IMR-90 (cell line): ENCODE results near the gene BEST1. TPM values are rescaled to one million over a fixed set of nuclear protein-coding genes. Genes with fewer than 3 reads are reported as not detected.

Experiments
- ATAC-seq: fragments of 200-7000 bp; cut with Tn5 transposase; 2 replicates; pipeline ENCODE4 v1.9.1; 2020; ENCODE audit warnings: low read depth, mild to moderate bottlenecking, moderate library complexity
- BruUV-seq: library from RNA; stranded (reverse); fragments of 400-500 nt; replicated peaks from 2 replicates; lab custom pipeline; 2021; lab: Mats Ljungman, UMichigan
- CTCF ChIA-PET: fragments of 300-600 bp; formaldehyde crosslinking; extraction: SDS; loops from one replicate; lab custom pipeline; 2021; ENCODE audit warnings: antibody characterized with exemption; lab: Yijun Ruan, JAX
- POLR2A ChIA-PET: fragments of 300-600 bp; sonication (Branson Sonifier 250); formaldehyde crosslinking; loops from one replicate; lab custom pipeline; 2022; ENCODE audit warnings: antibody characterized with exemption; ENCODE audit not compliant: unreplicated experiment; lab: Charles Lee
- DNase-seq: peaks from one replicate; pipeline ENCODE4 v3.0.0; 2013
- H2AFZ ChIP-seq: replicated peaks from 2 replicates; pipeline ENCODE3; 2013; ENCODE audit warnings: low read length, mild to moderate bottlenecking; ENCODE audit not compliant: poor library complexity
- H2AK5ac ChIP-seq: 2 replicates; pipeline ENCODE4 v1.6.1; 2013; ENCODE audit warnings: low read depth, low read length, inconsistent platforms
- H2AK9ac ChIP-seq: replicated peaks from 2 replicates; pipeline ENCODE3; 2013; ENCODE audit warnings: mild to moderate bottlenecking, low read depth, low read length, moderate library complexity; ENCODE audit not compliant: poor library complexity
- H2BK120ac ChIP-seq: 2 replicates; pipeline ENCODE4 v1.6.1; 2013; ENCODE audit warnings: low read depth, low read length, inconsistent platforms
- H2BK15ac ChIP-seq: 3 replicates; pipeline ENCODE4 v1.6.1; 2013; ENCODE audit warnings: low read depth, low read length, inconsistent platforms
- H2BK20ac ChIP-seq: 2 replicates; pipeline ENCODE4 v1.6.1; 2013; ENCODE audit warnings: low read depth, mild to moderate bottlenecking, inconsistent platforms, low read length, moderate library complexity
- H2BK5ac ChIP-seq: 2 replicates; pipeline ENCODE4 v1.6.1; 2013; ENCODE audit warnings: mild to moderate bottlenecking, low read depth, low read length, inconsistent platforms; ENCODE audit not compliant: poor library complexity, severe bottlenecking
- H3K14ac ChIP-seq: replicated peaks from 2 replicates; pipeline ENCODE4 v1.6.1; 2013; ENCODE audit warnings: low read depth, low read length, inconsistent platforms
- H3K18ac ChIP-seq: 2 replicates; pipeline ENCODE4 v1.6.1; 2013; ENCODE audit warnings: low read depth, low read length, control low read depth
- H3K23ac ChIP-seq: 2 replicates; pipeline ENCODE4 v1.6.1; 2013; ENCODE audit warnings: low read depth, low read length, inconsistent platforms
- H3K27ac ChIP-seq: 2 replicates; pipeline ENCODE4 v1.5.1; 2013; ENCODE audit warnings: mild to moderate bottlenecking, control low read depth, low read length; ENCODE audit not compliant: insufficient read depth
- H3K27me3 ChIP-seq: 2 replicates; pipeline ENCODE4 v1.6.1; 2013; ENCODE audit warnings: low read length; ENCODE audit not compliant: control insufficient read depth, insufficient read depth
- H3K36me3 ChIP-seq: 2 replicates; pipeline ENCODE4 v1.6.1; 2013; ENCODE audit warnings: low read length, mixed read lengths; ENCODE audit not compliant: control insufficient read depth, insufficient read depth
- H3K4ac ChIP-seq: 2 replicates; pipeline ENCODE4 v1.6.1; 2013; ENCODE audit warnings: low read depth, low read length, inconsistent platforms
- H3K4me1 ChIP-seq: 2 replicates; pipeline ENCODE4 v1.6.1; 2013; ENCODE audit warnings: low read length, mixed read lengths; ENCODE audit not compliant: control insufficient read depth, insufficient read depth
- H3K4me2 ChIP-seq: 2 replicates; pipeline ENCODE4 v1.6.1; 2013; ENCODE audit warnings: low read depth, mild to moderate bottlenecking, control low read depth, low read length, moderate library complexity
- H3K4me3 ChIP-seq: 2 replicates; pipeline ENCODE4 v1.5.1; 2013; ENCODE audit warnings: low read depth, mild to moderate bottlenecking, control low read depth, low read length, moderate library complexity; ENCODE audit not compliant: insufficient read depth
- H3K56ac ChIP-seq: 2 replicates; pipeline ENCODE4 v1.6.1; 2013; ENCODE audit warnings: low read length, inconsistent platforms; ENCODE audit not compliant: insufficient read depth; ENCODE audit errors: extremely low read depth
- H3K79me1 ChIP-seq, 2 experiments: 2 replicates each; pipeline ENCODE4 v1.6.1; 2013; ENCODE audit warnings: low read length in 2 of 2, inconsistent platforms in 1 of 2, low read depth in 1 of 2
- H3K9ac ChIP-seq: 2 replicates; pipeline ENCODE4 v1.6.1; 2013; ENCODE audit warnings: low read depth, low read length, control low read depth
- H3K9me1 ChIP-seq: 2 replicates; pipeline ENCODE4 v1.6.1; 2013; ENCODE audit warnings: low read length, inconsistent platforms; ENCODE audit not compliant: insufficient read depth
- H3K9me3 ChIP-seq: 2 replicates; pipeline ENCODE4 v1.6.1; 2013; ENCODE audit warnings: low read length; ENCODE audit not compliant: control insufficient read depth, insufficient read depth
- H4K20me1 ChIP-seq: 2 replicates; pipeline ENCODE4 v1.6.1; 2013; ENCODE audit warnings: low read length, inconsistent platforms; ENCODE audit not compliant: insufficient read depth
- H4K5ac ChIP-seq: 2 replicates; pipeline ENCODE4 v1.6.1; 2013; ENCODE audit warnings: mild to moderate bottlenecking, low read depth, low read length, control low read depth
- H4K8ac ChIP-seq, 2 experiments: 2 replicates each; pipeline ENCODE4 v1.6.1; 2013; ENCODE audit warnings: low read depth in 2 of 2, low read length in 2 of 2, control low read depth in 1 of 2, inconsistent platforms in 1 of 2
- H4K91ac ChIP-seq: 2 replicates; pipeline ENCODE4 v1.6.1; 2013; ENCODE audit warnings: low read depth, low read length, inconsistent platforms; ENCODE audit not compliant: insufficient read depth
- CEBPB ChIP-seq: IDR thresholded peaks from 2 replicates; pipeline ENCODE4 v1.6.1; 2012; ENCODE audit warnings: low read depth, low read length, improper control_type of control experiment
- CTCF ChIP-seq: conservative IDR thresholded peaks from 2 replicates; pipeline ENCODE4 v1.5.1; 2012; ENCODE audit warnings: mild to moderate bottlenecking, low read depth, low read length, improper control_type of control experiment
- WGBS, 2 experiments: methylation state at CpG; one replicate each; pipeline versions ENCODE4 v1.1.5 to v1.1.7; 2013; ENCODE audit warnings: missing lambda C conversion rate in 2 of 2; ENCODE audit not compliant: insufficient read length in 1 of 2; ENCODE audit errors: extremely low coverage in 2 of 2; 5-methylcytosine and 5-hydroxymethylcytosine counted together
- dilution Hi-C: fragments of 300-500 bp; cut with HindIII; formaldehyde crosslinking; loops from one replicate; pipeline ENCODE4 v1.14.3; 2018; ENCODE audit warnings: low sequenced_read_pairs; ENCODE audit not compliant: unreplicated experiment
- in situ Hi-C: fragments of 300-500 bp; cut with MboI; formaldehyde crosslinking; loops from 3 replicates; pipeline ENCODE4 v1.14.3; 2019; ENCODE audit warnings: low sequenced_read_pairs, inconsistent platforms, mixed read lengths
- intact Hi-C: fragments of 100-400 bp; cut with micrococcal nuclease; formaldehyde crosslinking; loops from 2 replicates; pipeline ENCODE4 v1.10.0; 2022
- polyA plus RNA-seq, 3 experiments: library from polyadenylated mRNA; depleted of rRNA; stranded (reverse); fragments of >200 nt; gene quantifications; 2 replicates each; pipeline ENCODE4 v1.2.3, GENCODE V29; 2012; ENCODE audit warnings: low replicate concordance in 1 of 3
- total RNA-seq: library from RNA; depleted of rRNA; stranded (reverse); fragments of >200 nt; gene quantifications from 2 replicates; pipeline ENCODE4 v1.2.3, GENCODE V29; 2012

Gene BEST1
- total and polyA plus RNA-seq, 2 of the 4 experiments (the other 2 are of a cell fraction), result 0.90 to 1.4 TPM

- Histone ChIP-seq H3K27ac (no peak overlapping the region), H2BK5ac (no peak overlapping the region), H2AK9ac (no peak overlapping the region), H3K4me2 (no peak overlapping the region), H3K4me3 (no peak overlapping the region), H4K5ac (no peak overlapping the region), H3K4ac (no peak overlapping the region), H3K14ac (no peak overlapping the region), H3K36me3 (no peaks in the 10 kb centered on the region), H3K4me1 (peaks cover 5% of the 10 kb centered on the region; the same call in 1 of the 2 replicates), H4K8ac (no peak overlapping the region), H3K9me3 (peaks cover 3% of the 10 kb centered on the region), H3K56ac (no peak overlapping the region), H3K27me3 (no peaks in the 10 kb centered on the region), H2BK20ac (no peak overlapping the region), H4K91ac (no peak overlapping the region), H3K9me1 (no peaks in the 10 kb centered on the region), H2BK120ac (no peak overlapping the region), H2BK15ac (no peak overlapping the region), H2AFZ (peak overlapping the region; percentile 74), H3K18ac (no peak overlapping the region), H4K20me1 (no peaks in the 10 kb centered on the region), H3K23ac (no peak overlapping the region), H2AK5ac (no peak overlapping the region), H3K9ac (no peak overlapping the region), H3K79me1 (no peaks in the 10 kb centered on the region)
- 0 out of 2 replicates have a peak, but pooled peaks have one; percentile 21 for TF ChIP-seq CEBPB
- TF ChIP-seq CTCF, result no peak
- POLR2A ChIA-PET, result no interaction called here
- intact Hi-C loops (no loop called here), in situ Hi-C loops (no loop called here), dilution Hi-C loops (no loop called here)
- CTCF ChIA-PET, result interaction anchor here (1.4 kb wide), 1 partner anchor 57 kb away, joined by 4 read pairs; no protein-coding TSS in a partner anchor
- peak; percentile 82 for DNase-seq
- no CpG with 5 or more reads among the region's 2 CpGs for WGBS, 2 experiments
- no TSS peak for BruUV-seq
- ATAC-seq, result peak; percentile 51
Measured at GRCh38 chr11:62004473-62004872, 54.3 kb downstream of the BEST1 start.
